ENCODE measurements around the gene TSR3.
"Not testable (repeated sequence)": the region's sequence is repeated elsewhere in the genome, so short reads cannot be mapped to it uniquely, and the experiment has no call there.

TSR3 gene

DNA sequence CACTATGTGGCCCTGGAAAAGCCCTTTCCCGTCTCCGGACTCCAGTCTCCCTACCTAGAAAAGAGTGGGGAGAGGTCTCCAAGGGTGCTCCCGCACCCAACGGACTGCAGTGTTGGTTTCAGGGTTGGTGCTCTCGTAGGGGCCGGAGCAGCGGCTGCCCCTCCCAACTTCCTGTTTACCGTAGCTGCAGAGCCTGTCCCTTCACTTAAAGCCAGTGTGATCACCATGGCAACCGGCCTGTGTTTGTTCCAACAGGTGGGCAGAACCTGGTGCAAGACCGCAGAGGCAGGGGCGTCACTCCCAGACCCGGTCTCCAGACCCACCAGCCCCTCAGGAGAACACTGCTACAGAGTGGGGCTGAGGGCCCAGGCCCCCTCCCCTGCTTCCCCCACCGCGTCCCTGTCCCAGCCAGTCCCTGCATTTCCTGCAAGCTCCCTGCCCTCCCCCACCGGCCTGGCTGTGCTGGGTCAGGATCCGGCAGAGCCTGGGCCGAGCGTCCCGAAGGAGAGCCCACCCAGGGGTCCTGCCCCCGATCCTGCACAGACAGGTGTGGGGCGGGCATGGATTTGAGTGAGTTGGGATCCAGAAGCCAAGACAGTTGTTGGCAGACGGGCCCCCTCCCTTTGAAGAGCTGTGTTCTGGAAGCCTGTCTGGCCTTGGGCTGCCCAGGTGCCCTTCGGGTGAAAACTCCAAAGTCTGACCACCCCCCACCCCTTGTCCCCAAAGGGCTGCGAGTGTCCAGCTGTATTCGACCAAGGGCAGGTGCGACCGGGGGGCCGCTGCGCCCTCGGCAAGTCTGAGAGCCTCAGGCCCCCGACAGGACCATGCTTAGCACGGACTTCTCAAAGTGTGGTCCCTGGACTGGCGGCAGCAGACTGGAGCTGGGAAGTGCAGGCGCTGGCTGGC lies 19.7 kb downstream of the TSR3 start:
- H3K27ac ChIP-seq = peak overlapping the region; percentile 83
- no peak for TF ChIP-seq ZFX (IDR thresholded peaks at IDR 0.05; ENCODE audit: borderline replicate concordance)
- TF ChIP-seq, protein P1, sequence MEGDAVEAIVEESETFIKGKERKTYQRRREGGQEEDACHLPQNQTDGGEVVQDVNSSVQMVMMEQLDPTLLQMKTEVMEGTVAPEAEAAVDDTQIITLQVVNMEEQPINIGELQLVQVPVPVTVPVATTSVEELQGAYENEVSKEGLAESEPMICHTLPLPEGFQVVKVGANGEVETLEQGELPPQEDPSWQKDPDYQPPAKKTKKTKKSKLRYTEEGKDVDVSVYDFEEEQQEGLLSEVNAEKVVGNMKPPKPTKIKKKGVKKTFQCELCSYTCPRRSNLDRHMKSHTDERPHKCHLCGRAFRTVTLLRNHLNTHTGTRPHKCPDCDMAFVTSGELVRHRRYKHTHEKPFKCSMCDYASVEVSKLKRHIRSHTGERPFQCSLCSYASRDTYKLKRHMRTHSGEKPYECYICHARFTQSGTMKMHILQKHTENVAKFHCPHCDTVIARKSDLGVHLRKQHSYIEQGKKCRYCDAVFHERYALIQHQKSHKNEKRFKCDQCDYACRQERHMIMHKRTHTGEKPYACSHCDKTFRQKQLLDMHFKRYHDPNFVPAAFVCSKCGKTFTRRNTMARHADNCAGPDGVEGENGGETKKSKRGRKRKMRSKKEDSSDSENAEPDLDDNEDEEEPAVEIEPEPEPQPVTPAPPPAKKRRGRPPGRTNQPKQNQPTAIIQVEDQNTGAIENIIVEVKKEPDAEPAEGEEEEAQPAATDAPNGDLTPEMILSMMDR (IDR thresholded peaks at IDR 0.05) = no peak

DNA sequence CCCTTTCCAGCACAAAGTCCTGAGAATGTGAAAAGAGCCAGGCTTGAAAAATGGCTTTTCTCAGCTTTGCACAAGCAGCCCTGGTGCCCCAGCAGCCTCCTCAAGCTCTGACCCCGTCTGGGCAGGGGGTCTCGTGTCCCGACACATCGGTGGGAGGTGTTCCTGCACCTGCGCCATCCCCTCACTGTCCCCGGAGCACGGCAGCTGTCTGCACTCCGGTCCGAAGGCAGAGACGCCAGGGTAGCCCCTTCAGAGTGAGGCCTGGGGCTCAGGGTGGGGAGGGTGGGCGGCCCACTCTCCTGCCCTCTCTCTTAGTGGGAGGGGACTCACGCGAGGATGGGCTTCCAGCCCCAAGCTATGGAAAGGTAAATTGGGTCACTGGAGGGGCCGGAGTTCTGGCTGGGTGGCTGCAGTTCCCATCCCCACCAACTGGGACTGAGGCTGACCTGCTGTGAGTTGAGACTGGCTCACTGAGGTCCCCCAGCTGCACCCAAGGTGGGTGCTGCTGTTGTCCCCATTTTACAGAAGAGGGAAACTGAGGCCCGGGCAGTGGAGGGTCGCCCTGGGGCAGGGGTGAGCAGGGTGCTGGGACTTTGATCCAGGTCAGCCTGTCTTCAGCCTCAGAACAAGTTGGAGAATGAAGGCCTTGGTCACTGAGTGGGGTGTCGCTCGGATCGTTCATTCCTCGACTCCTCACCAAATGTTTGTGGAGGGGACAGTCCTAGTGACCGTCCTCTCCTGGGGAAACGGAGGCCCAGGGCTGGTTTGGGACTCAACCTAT lies 20.6 kb downstream of the TSR3 start:
- H3K27ac ChIP-seq = peak overlapping the region; percentile 83
- no peak for TF ChIP-seq ZFX (IDR thresholded peaks at IDR 0.05; ENCODE audit: borderline replicate concordance)
- TF ChIP-seq, protein P1 (IDR thresholded peaks at IDR 0.05) = peak; percentile 38; the same call in 1 of the 2 replicates

DNA sequence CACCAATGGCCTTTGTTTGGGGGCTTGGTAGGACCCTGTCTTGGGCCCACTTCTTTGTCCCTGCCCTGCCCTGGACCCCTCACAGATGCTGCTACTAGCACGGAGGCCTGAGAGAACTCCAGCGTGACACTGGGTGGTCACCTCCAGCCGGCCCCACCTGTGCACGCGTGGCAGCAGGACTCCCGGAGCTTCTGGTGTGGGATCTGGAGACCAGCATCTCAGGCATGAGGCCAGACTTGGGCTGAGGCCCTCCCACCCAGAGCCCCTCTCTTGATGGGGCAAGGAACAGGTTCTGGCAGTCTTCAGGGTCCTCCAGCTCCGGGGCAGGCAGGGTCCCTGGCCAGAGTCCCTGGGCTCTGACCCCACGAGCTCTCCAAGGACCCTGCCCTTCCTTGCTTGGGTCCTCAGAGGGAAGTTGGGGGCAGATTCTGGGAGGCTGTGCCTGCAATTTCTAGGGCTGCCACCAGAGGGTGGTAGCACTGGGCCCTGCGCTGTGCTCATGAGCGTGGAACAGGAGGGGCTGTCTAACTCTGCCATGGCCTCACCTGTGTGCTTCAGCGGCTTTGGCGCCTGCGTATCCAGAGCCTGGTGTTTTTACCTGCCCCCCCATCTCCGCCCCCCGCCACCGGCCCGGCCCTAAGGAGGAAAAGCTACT lies 21.3 kb downstream of the TSR3 start:
- no peak overlapping the region for H3K27ac ChIP-seq
- TF ChIP-seq, protein P1 (IDR thresholded peaks at IDR 0.05) = peak; percentile 68
- no peak for TF ChIP-seq ZFX (IDR thresholded peaks at IDR 0.05; ENCODE audit: borderline replicate concordance)

DNA sequence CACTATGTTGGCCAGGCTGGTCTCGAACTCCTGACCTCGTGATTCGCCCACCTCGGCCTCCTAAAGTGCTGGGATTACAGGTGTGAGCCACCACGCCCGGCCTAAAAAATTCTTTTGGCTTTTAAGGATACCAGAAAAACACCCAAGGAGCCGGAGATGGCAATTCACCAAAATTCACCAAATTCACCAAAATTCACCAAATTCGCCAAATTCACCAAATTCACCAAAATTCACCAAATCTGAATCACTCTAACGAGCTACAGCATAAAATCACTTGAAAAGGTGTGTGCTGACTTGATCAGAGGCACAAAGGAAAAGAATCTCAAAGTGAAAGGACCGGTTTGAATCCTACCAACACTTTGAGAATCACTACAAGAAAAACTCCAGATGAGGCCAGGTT lies 22.7 kb downstream of the TSR3 start:
- H3K27ac ChIP-seq = not testable (repeated sequence)

DNA sequence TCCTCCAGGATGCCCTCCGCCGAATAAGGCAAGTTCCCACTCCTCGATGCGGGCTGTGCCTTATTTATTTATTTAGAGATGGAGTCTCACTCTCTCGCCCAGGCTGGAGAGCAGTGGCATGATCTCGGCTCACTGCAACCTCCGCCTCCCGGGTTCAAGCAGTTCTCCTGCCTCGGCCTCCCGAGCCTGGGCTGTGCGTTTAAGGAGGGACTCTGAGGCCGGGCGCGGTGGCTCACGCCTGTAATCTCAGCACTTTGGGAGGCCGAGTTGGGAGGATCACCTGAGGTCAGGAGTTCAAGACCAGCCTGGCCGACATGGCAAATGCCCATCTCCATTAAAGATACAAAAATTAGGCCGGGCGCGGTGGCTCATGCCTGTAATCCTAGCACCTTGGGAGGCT lies 23.5 kb downstream of the TSR3 start:
- not testable (repeated sequence) for H3K27ac ChIP-seq

DNA sequence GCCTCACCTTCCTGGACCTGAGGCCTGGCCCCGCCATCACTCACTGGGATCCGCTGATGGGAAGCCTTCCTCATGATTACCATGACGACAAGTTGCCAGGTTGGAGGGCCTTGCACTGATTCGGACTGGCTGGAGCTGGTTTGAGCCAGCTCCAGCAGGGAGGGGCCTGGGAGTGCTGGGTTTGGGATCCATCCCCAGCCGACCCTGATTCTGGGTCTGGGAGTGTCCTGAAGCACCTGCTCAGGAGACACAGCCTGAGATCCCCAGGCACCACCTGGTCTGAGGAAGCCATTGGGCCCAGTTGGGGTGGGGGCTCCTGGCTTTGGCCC lies 24.1 kb downstream of the TSR3 start:
- TF ChIP-seq ZFX (IDR thresholded peaks at IDR 0.05; ENCODE audit: borderline replicate concordance) = no peak
- TF ChIP-seq, protein P1 (IDR thresholded peaks at IDR 0.05) = no peak
- no peak overlapping the region for H3K27ac ChIP-seq

DNA sequence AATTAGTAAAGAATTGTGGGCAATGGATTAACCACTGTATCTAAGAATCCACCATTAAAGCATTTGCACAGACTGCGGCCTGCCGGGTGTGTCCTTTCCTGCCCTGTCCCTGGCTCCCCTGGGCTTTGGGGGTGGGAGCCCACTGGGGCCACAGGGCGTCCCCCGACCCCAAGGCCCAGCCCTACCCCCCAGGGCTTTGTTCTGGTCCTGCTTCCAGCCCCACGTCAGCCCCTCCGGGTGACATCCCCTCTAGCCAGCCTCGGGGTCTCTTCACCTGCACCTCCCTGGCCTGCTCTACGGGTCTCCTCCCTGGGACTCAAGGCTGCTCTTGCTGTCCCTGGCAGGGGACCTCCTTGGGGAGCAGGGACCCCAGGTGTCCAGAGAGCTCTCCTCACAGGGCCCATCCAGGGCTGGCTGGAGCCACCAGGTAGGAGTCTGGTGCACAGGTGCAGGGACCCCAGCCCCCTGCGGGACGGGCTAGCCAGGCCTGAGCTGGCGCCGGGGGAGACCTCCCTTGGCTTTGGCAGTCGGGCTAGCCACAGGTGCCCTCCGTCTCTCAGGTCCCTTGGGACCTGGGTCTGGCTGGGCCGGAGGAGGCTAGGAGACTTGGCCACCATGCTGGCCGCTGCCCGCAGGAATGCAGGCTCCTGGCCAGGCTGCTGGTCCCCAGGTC lies 24.6 kb downstream of the TSR3 start:
- TF ChIP-seq, protein P1 (IDR thresholded peaks at IDR 0.05) = no peak
- H3K27ac ChIP-seq = no peak overlapping the region

All from 22Rv1 (cell line).